ENCODE data around the gene GDI1. TPM values are rescaled to one million over a fixed set of nuclear protein-coding genes. Genes with fewer than 3 reads are reported as not detected.

Gene GDI1
- total and polyA plus RNA-seq, 2 experiments from 2014 or later: 48.5 to 95.9 TPM

GRCh38 chrX:154446430-154446829, 9.5 kb downstream of the GDI1 start (continued):
- TF ChIP-seq CTCF (conservative IDR thresholded peaks at IDR 0.05; ENCODE audit: low read depth in 2 of 2): no peak

- no peaks in the 10 kb centered on the region for H3F3A ChIP-seq (replicated peaks; ENCODE audit: low read depth)
- Mint-ChIP-seq H3K4me1 (no peaks in the 10 kb centered on the region), H3K27ac (no peak overlapping the region), H3K27me3 (ENCODE audit: insufficient read depth, low read depth, poor library complexity) (peaks cover 3% of the 10 kb centered on the region), H3K36me3 (ENCODE audit: low read depth) (peaks cover 6% of the 10 kb centered on the region; the same call in 2 of the 3 replicates), H3K4me3 (no peak overlapping the region), H3K9me3 (no peaks in the 10 kb centered on the region)
- H3K27me3 ChIP-seq (ENCODE audit: insufficient read depth): no peaks in the 10 kb centered on the region
- no peak overlapping the region for H2AFZ ChIP-seq
- H3K4me1 ChIP-seq (ENCODE audit: insufficient read depth): 0 out of 2 replicates have a peak, but pooled peaks cover 1% of the 10 kb centered on the region
- ATAC-seq (no peak), DNase-seq (ENCODE audit: low spot score) (no peak)
- H3K9me2 ChIP-seq (ENCODE audit: insufficient read depth): no peaks in the 10 kb centered on the region
- H4K20me1 ChIP-seq (replicated peaks; ENCODE audit: insufficient read depth): no peaks in the 10 kb centered on the region
- no peak overlapping the region for H3K27ac ChIP-seq (ENCODE audit: low read depth)
- no peak overlapping the region for H3K4me2 ChIP-seq
- H3K79me2 ChIP-seq (replicated peaks; ENCODE audit: insufficient read depth): no peaks in the 10 kb centered on the region
- TF ChIP-seq ETS1 (IDR thresholded peaks at IDR 0.05) (no peak), JUNB (IDR thresholded peaks at IDR 0.05; ENCODE audit: unreplicated experiment) (no peak), STAT1 (IDR thresholded peaks at IDR 0.05; ENCODE audit: unreplicated experiment) (no peak), POLR2AphosphoS5 (IDR thresholded peaks at IDR 0.05; ENCODE audit: low read depth) (no peak), ZNF331 (CRISPR knock-in tag; IDR thresholded peaks at IDR 0.05; ENCODE audit: low read depth) (no peak), ZNF114 (CRISPR knock-in tag; IDR thresholded peaks at IDR 0.05) (no peak), EZH2 (IDR thresholded peaks at IDR 0.05; ENCODE audit: low read depth, unreplicated experiment) (no peak), EZH2phosphoT487 (IDR thresholded peaks at IDR 0.05; ENCODE audit: unreplicated experiment) (no peak), REST (IDR thresholded peaks at IDR 0.05; ENCODE audit: unreplicated experiment) (no peak), NANOG (IDR thresholded peaks at IDR 0.05; ENCODE audit: borderline replicate concordance) (no peak)
- no peak overlapping the region for H3K4me3 ChIP-seq
- H3K36me3 ChIP-seq (ENCODE audit: insufficient read depth): no peaks in the 10 kb centered on the region
Measured at GRCh38 chrX:154448484-154448883, 11.5 kb downstream of the GDI1 start.
